Loucy (cell line): ENCODE measurements around the gene PEX11B.

Source experiments
- H2AFZ ChIP-seq: fragments of 200-600 bp; sonication (generic); 2 replicates; pipeline ENCODE4 v1.6.0; 2016; ENCODE audit warnings: antibody characterized with exemption, mild to moderate bottlenecking, low read length, moderate library complexity
- H3F3A ChIP-seq: fragments of 200-600 bp; 2 replicates; pipeline ENCODE4 v1.6.0; 2016; ENCODE audit warnings: antibody characterized with exemption, low read depth, mild to moderate bottlenecking
- H3K27me3 ChIP-seq: fragments of 200-600 bp; sonication (generic); 2 replicates; pipeline ENCODE4 v1.6.1; 2014; ENCODE audit warnings: low read length, mild to moderate bottlenecking; ENCODE audit not compliant: insufficient read depth, poor library complexity, severe bottlenecking
- H3K36me3 ChIP-seq: fragments of 200-600 bp; sonication (generic); 2 replicates; pipeline ENCODE4 v1.6.1; 2016; ENCODE audit warnings: low read length; ENCODE audit not compliant: insufficient read depth
- H3K4me1 ChIP-seq: fragments of 200-600 bp; sonication (generic); 2 replicates; pipeline ENCODE4 v1.5.1; 2014; ENCODE audit warnings: low read length, mild to moderate bottlenecking; ENCODE audit not compliant: insufficient read depth, poor library complexity, severe bottlenecking
- H3K4me2 ChIP-seq: fragments of 200-600 bp; sonication (generic); 2 replicates; pipeline ENCODE4 v1.6.0; 2014; ENCODE audit warnings: antibody characterized with exemption, low read length, low read depth, mild to moderate bottlenecking; ENCODE audit not compliant: poor library complexity, severe bottlenecking
- H3K4me3 ChIP-seq: fragments of 200-600 bp; sonication (generic); 2 replicates; pipeline ENCODE4 v1.5.1; 2014; ENCODE audit warnings: low read length, mild to moderate bottlenecking, mixed read lengths; ENCODE audit not compliant: poor library complexity, severe bottlenecking
- H3K79me2 ChIP-seq: fragments of 200-600 bp; sonication (generic); 2 replicates; pipeline ENCODE4 v1.6.1; 2014; ENCODE audit warnings: low read length; ENCODE audit not compliant: insufficient read depth
- H3K9ac ChIP-seq: fragments of 200-600 bp; sonication (generic); 2 replicates; pipeline ENCODE4 v1.6.0; 2014; ENCODE audit warnings: mild to moderate bottlenecking, low read depth, low read length, moderate library complexity; ENCODE audit not compliant: poor library complexity, severe bottlenecking
- H3K9me2 ChIP-seq: fragments of 200-600 bp; sonication (generic); replicated peaks from 2 replicates; pipeline ENCODE4 v1.6.1; 2016; ENCODE audit warnings: low read depth, low read length, mixed read lengths
- H3K9me3 ChIP-seq: fragments of 200-600 bp; sonication (generic); 2 replicates; pipeline ENCODE4 v1.6.1; 2014; ENCODE audit warnings: mild to moderate bottlenecking, antibody characterized with exemption, low read length, low read depth; ENCODE audit not compliant: insufficient read depth
- H4K20me1 ChIP-seq: fragments of 200-600 bp; sonication (generic); 2 replicates; pipeline ENCODE4 v1.6.0; 2014; ENCODE audit warnings: antibody characterized with exemption, low read length, mild to moderate bottlenecking; ENCODE audit not compliant: insufficient read depth, poor library complexity, severe bottlenecking
- CTCF ChIP-seq: fragments of 200-600 bp; sonication (generic); conservative IDR thresholded peaks from 2 replicates; pipeline ENCODE4 v1.5.1; 2014; ENCODE audit warnings: mild to moderate bottlenecking, antibody characterized with exemption, low read length
- EZH2phosphoT487 ChIP-seq: fragments of 200-600 bp; IDR thresholded peaks from 2 replicates; pipeline ENCODE4 v1.6.1; 2018; ENCODE audit warnings: antibody characterized with exemption, mild to moderate bottlenecking, moderate library complexity, borderline replicate concordance

The PEX11B gene

GRCh38 chr1:145959957-145960467 is 41.5 kb upstream of the PEX11B start:
- Histone ChIP-seq H3K4me3 (peak overlapping the region; percentile 79), H3K27me3 (no peaks in the 10 kb centered on the region)

GRCh38 chr1:145959333-145959732 is 40.8 kb upstream of the PEX11B start:
- Histone ChIP-seq H3K4me2 (peak overlapping the region; percentile 83), H4K20me1 (peaks cover 13% of the 10 kb centered on the region), H3K9me2 (no peaks in the 10 kb centered on the region), H3K36me3 (no peaks in the 10 kb centered on the region), H3K9ac (peak overlapping the region; percentile 86), H3K27me3 (no peaks in the 10 kb centered on the region), H2AFZ (no peak overlapping the region), H3F3A (0 out of 2 replicates have a peak, but pooled peaks cover 8% of the 10 kb centered on the region), H3K9me3 (no peaks in the 10 kb centered on the region), H3K79me2 (peaks cover 64% of the 10 kb centered on the region), H3K4me3 (peak overlapping the region; percentile 79), H3K4me1 (peaks cover 68% of the 10 kb centered on the region)
- TF ChIP-seq CTCF (no peak), EZH2phosphoT487 (no peak)

More at GRCh38 chr1:145959957-145960467, 41.5 kb upstream of the PEX11B start:
- TF ChIP-seq CTCF, result no peak
- no peak for TF ChIP-seq EZH2phosphoT487
- Histone ChIP-seq H3K9me3 (no peaks in the 10 kb centered on the region), H3F3A (0 out of 2 replicates have a peak, but pooled peaks cover 8% of the 10 kb centered on the region), H3K9me2 (no peaks in the 10 kb centered on the region), H3K4me1 (peaks cover 61% of the 10 kb centered on the region), H3K9ac (peak overlapping the region; percentile 86), H3K79me2 (peaks cover 59% of the 10 kb centered on the region), H3K36me3 (no peaks in the 10 kb centered on the region), H3K4me2 (peak overlapping the region; percentile 83), H2AFZ (peak overlapping the region; percentile 87), H4K20me1 (peaks cover 7% of the 10 kb centered on the region)

DNA sequence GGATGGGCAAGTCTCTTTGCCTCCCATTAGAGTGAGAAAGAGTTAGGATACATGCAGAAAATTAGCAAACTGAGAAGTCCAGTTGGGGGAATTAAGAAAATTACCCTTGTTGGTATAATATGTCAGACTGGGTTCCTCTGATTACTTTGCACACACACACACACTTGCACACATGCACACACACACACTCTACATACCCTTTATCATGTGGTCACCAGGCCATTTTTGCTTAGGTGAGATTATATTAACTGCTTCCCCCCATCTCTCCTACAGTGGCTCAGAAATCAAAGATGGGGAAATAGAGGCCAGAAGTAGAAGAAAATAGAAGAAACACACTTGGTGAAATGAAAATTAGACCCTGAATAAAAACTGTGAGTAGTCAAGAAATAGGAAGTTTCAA is 40.2 kb upstream of the PEX11B start:
- H3K36me3 ChIP-seq, result no peaks in the 10 kb centered on the region
- H3F3A ChIP-seq, result 0 out of 2 replicates have a peak, but pooled peaks cover 8% of the 10 kb centered on the region
- TF ChIP-seq CTCF, result no peak
- no peak for TF ChIP-seq EZH2phosphoT487
- H3K4me1 ChIP-seq, result peaks cover 68% of the 10 kb centered on the region
- H3K9me3 ChIP-seq, result no peaks in the 10 kb centered on the region
- peak overlapping the region; percentile 83 for H3K4me2 ChIP-seq
- no peak overlapping the region for H2AFZ ChIP-seq
- peaks cover 67% of the 10 kb centered on the region for H3K79me2 ChIP-seq
- peaks cover 17% of the 10 kb centered on the region for H4K20me1 ChIP-seq
- H3K9ac ChIP-seq, result peak overlapping the region; percentile 86
- no peaks in the 10 kb centered on the region for H3K27me3 ChIP-seq
- peak overlapping the region; percentile 79 for H3K4me3 ChIP-seq
- H3K9me2 ChIP-seq, result no peaks in the 10 kb centered on the region
